ENCODE data around the gene CXXC4.

The CXXC4 gene

GRCh38 chr4:104472766-104473165 is 21.9 kb downstream of the CXXC4 start:
- TF ChIP-seq, protein P1, sequence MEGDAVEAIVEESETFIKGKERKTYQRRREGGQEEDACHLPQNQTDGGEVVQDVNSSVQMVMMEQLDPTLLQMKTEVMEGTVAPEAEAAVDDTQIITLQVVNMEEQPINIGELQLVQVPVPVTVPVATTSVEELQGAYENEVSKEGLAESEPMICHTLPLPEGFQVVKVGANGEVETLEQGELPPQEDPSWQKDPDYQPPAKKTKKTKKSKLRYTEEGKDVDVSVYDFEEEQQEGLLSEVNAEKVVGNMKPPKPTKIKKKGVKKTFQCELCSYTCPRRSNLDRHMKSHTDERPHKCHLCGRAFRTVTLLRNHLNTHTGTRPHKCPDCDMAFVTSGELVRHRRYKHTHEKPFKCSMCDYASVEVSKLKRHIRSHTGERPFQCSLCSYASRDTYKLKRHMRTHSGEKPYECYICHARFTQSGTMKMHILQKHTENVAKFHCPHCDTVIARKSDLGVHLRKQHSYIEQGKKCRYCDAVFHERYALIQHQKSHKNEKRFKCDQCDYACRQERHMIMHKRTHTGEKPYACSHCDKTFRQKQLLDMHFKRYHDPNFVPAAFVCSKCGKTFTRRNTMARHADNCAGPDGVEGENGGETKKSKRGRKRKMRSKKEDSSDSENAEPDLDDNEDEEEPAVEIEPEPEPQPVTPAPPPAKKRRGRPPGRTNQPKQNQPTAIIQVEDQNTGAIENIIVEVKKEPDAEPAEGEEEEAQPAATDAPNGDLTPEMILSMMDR (IDR thresholded peaks at IDR 0.05; ENCODE audit: low read depth, low read length): no peak
- H3K4me3 ChIP-seq (replicated peaks in 1 of 2; ENCODE audit: low read depth in 2 of 2, low read length in 2 of 2): no peak overlapping the region
- DNase-seq (ENCODE audit: low read depth in 2 of 2): no peak

- TF ChIP-seq, protein P1 (IDR thresholded peaks at IDR 0.05; ENCODE audit: low read depth, low read length): no peak
- no peak overlapping the region for H3K4me3 ChIP-seq (replicated peaks in 1 of 2; ENCODE audit: low read depth in 2 of 2, low read length in 2 of 2)
- no peak for DNase-seq (ENCODE audit: low read depth in 2 of 2)
Measured at GRCh38 chr4:104470770-104471169, 23.9 kb downstream of the CXXC4 start.

DNA sequence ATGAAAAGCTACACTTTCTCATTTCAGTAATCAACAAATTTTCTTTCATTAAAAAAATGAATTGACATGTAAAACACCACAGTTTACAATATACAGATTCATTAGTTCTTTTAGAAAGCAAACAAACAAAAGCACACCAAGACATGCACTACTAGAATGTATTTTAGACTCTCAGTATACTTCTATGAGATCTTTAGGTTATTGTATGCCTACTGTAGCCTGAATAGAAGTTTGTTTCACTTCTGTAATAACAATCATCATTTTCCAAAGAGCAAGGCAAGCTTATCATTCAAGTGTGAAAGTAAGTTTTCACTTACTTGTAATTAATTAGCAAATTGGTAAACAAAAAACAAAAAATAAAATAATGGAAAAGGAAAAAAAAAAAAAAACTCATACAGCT is 24.9 kb downstream of the CXXC4 start:
- H3K4me3 ChIP-seq (replicated peaks in 1 of 2; ENCODE audit: low read depth in 2 of 2, low read length in 2 of 2): no peak overlapping the region
- no peak for DNase-seq (ENCODE audit: low read depth in 2 of 2)
- TF ChIP-seq, protein P1 (IDR thresholded peaks at IDR 0.05; ENCODE audit: low read depth, low read length): no peak

DNA sequence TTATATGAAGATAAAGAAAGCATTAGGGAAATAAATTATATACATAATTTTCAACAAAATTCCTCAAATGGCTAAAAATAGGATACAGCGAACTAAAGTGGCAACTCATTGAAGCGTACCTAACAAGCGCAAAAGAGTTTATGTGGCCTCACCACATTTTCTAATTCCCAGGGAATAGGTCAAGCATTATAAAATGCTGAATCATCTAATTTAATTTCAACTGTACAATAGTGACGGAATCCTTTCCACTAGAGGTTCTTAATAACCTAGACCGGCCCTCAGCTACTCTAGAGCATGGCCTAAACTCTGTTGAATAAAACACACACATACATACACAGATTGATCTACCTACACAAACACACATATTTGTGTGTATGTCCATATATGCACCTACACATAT is 29.1 kb downstream of the CXXC4 start:
- H3K4me3 ChIP-seq (replicated peaks in 1 of 2; ENCODE audit: low read depth in 2 of 2, low read length in 2 of 2): no peak overlapping the region
- no peak for DNase-seq (ENCODE audit: low read depth in 2 of 2)
- TF ChIP-seq, protein P1 (IDR thresholded peaks at IDR 0.05; ENCODE audit: low read depth, low read length): no peak

DNA sequence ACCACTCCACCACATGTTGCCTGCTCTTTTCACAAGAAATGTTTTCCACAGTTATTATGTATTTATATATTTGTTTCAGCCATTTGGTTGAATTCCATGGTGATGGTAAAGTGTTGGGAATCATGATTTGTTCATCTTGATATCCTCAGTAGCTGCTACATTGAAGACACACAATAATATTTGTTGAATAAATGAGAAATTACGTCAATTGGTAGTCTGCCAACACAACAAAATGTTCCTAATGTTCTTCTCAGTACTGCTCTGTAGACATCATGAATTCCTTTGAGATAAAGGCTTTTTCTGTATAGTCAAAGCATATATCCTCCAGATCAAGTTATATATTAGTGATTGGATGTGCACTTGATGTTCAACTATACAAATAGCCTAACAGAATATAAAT is 29.5 kb downstream of the CXXC4 start:
- DNase-seq (ENCODE audit: low read depth in 2 of 2): peak; percentile 2 to 6
- H3K4me3 ChIP-seq (replicated peaks in 1 of 2; ENCODE audit: low read depth in 2 of 2, low read length in 2 of 2): no peak overlapping the region
- TF ChIP-seq, protein P1 (IDR thresholded peaks at IDR 0.05; ENCODE audit: low read depth, low read length): no peak

DNA sequence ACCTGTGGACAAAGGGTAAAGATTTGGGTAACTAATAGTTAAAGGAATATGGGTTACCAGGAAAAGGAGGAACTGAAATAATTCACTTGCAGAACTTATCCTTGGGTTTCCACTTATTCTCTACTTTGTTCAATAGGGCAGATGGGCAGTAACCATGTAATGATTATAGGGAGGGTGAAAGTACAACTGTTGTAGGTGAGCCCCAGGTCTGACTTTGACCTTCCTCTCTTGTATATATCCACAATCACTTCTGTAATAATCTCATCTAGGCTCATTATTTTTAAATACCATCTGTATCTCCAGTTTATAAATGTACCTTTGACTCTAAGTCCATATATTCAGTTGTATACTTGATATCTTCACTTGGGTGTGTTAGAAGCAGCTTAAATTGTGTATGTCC is 32.1 kb downstream of the CXXC4 start:
- TF ChIP-seq, protein P1 (IDR thresholded peaks at IDR 0.05; ENCODE audit: low read depth, low read length): no peak
- DNase-seq (ENCODE audit: low read depth in 2 of 2): no peak
- H3K4me3 ChIP-seq (replicated peaks in 1 of 2; ENCODE audit: low read depth in 2 of 2, low read length in 2 of 2): no peak overlapping the region

DNA sequence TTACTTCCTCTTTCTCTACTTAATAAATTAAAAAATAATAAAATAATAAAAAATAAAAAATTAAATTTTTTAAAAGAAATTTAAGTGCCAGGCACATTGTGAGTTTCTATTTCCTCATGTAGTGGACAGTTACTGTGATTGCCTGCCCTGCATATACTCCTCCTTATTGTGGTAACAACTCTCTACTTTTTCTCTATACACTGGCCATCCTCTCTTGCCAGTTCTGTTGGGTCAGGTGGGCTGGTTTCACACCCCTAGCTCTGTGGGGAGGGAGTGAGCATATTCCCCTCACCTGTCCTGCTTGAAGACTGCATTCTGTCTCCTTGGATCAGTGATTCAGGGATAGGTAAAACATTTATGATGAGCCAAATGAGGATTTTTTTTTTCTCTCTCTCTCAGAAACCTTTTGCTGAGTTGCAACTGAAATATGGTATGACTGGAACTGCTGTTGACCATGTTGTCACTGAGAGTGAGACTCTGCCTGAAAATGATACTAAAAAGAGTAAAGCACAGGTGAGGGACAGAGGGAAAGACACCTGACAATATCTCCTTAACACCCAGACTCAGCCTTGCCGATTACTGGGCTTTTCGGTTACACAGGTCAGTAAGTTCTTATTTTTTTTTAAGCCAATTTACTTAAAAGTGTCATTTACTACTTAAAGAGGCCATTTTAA is 37.2 kb downstream of the CXXC4 start:
- H3K4me3 ChIP-seq (replicated peaks in 1 of 2; ENCODE audit: low read depth in 2 of 2, low read length in 2 of 2): no peak overlapping the region
- DNase-seq (ENCODE audit: low read depth in 2 of 2): no peak
- TF ChIP-seq, protein P1 (IDR thresholded peaks at IDR 0.05; ENCODE audit: low read depth, low read length): no peak
